Left lung (tissue), 10 donors: ENCODE results near the gene CNPY1. TPM values are rescaled to one million over a fixed set of nuclear protein-coding genes. Genes with fewer than 3 reads are reported as not detected.
A peak's percentile ranks its signal among the peaks of the same experiment; 100 is the strongest.

Experiments
- ATAC-seq: fragments of 200-7000 bp; cut with Tn5 transposase; one replicate; pipeline ENCODE4 v1.9.1; 2020; ENCODE audit warnings: moderate library complexity
- DNase-seq, 4 donors: peaks; one replicate each; pipeline ENCODE4 v3.0.0-alpha.2; 2013 to 2020
- H3K27ac ChIP-seq, 2 donors: fragments of 200-600 bp; sonication (generic) in 1 of 2; one replicate each; pipeline versions ENCODE4 v1.5.0 to v1.8.0; 2020 to 2021
- H3K27me3 ChIP-seq, 2 donors: fragments of 200-600 bp; sonication (generic) in 1 of 2; one replicate each; pipeline versions ENCODE4 v1.5.0 to v1.8.0; 2020 to 2021
- H3K36me3 ChIP-seq, 2 donors: fragments of 200-600 bp; sonication (generic) in 1 of 2; one replicate each; pipeline versions ENCODE4 v1.5.0 to v1.8.0; 2020 to 2021
- H3K4me1 ChIP-seq, 2 donors: fragments of 200-600 bp; one replicate each; pipeline ENCODE4 v1.8.0; 2021
- H3K4me3 ChIP-seq, 2 donors: fragments of 200-600 bp; sonication (generic) in 1 of 2; one replicate each; pipeline versions ENCODE4 v1.5.0 to v1.8.0; 2020 to 2021; ENCODE audit warnings: mild to moderate bottlenecking in 1 of 2
- H3K9me3 ChIP-seq, 2 donors: fragments of 200-600 bp; sonication (generic) in 1 of 2; one replicate each; pipeline versions ENCODE4 v1.5.0 to v1.8.0; 2020 to 2021
- intact Hi-C, 2 donors: fragments of 100-400 bp; cut with DNase I; formaldehyde crosslinking; loops; one replicate each; pipeline versions ENCODE4 v1.11.2 to v1.14.2; 2022
- polyA plus RNA-seq, 6 donors: library from polyadenylated mRNA; unstranded; fragments of 120-200 nt; gene quantifications; one replicate each; pipeline ENCODE4 v1.2.1, GENCODE V29; 2013; ENCODE audit not compliant: insufficient read length in 6 of 6
- total RNA-seq, 2 donors: library from RNA; stranded (reverse); fragmentation: NEBNext Ultra II Directional; extraction: Animal tissue kit (Norgen Biotek cat#: 25700); gene quantifications; one replicate each; pipeline ENCODE4 v1.2.1, GENCODE V29; 2021
- TF ChIP-seq, protein P1 (sequence below), 2 donors: fragments of 200-600 bp; sonication (generic) in 1 of 2; IDR thresholded peaks; one replicate each; pipeline versions ENCODE4 v1.5.0 to v1.8.0; 2021; ENCODE audit warnings: antibody characterized with exemption in 2 of 2
- donor health status: DM: no; HTN: yes; CAD: no.
- donor health status: DM: no; HTN: no; CAD: no.

The CNPY1 gene
- total and polyA plus RNA-seq, 8 donors: not detected

- Histone ChIP-seq H3K9me3 (no peaks in the 10 kb centered on the region), H3K36me3 (no peaks in the 10 kb centered on the region), H3K4me3 (no peak overlapping the region), H3K4me1 (peaks cover 6 to 7% of the 10 kb centered on the region in 2 donors), H3K27ac (no peak overlapping the region), H3K27me3 (peaks cover 19 to 96% of the 10 kb centered on the region in 2 donors)
- intact Hi-C loops: no loop called here
- no peak for DNase-seq
- ATAC-seq: no peak
- TF ChIP-seq, protein P1, sequence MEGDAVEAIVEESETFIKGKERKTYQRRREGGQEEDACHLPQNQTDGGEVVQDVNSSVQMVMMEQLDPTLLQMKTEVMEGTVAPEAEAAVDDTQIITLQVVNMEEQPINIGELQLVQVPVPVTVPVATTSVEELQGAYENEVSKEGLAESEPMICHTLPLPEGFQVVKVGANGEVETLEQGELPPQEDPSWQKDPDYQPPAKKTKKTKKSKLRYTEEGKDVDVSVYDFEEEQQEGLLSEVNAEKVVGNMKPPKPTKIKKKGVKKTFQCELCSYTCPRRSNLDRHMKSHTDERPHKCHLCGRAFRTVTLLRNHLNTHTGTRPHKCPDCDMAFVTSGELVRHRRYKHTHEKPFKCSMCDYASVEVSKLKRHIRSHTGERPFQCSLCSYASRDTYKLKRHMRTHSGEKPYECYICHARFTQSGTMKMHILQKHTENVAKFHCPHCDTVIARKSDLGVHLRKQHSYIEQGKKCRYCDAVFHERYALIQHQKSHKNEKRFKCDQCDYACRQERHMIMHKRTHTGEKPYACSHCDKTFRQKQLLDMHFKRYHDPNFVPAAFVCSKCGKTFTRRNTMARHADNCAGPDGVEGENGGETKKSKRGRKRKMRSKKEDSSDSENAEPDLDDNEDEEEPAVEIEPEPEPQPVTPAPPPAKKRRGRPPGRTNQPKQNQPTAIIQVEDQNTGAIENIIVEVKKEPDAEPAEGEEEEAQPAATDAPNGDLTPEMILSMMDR (IDR thresholded peaks at IDR 0.05): no peak
Observed at GRCh38 chr7:155538293-155538692, 8.1 kb downstream of the CNPY1 start.

DNA sequence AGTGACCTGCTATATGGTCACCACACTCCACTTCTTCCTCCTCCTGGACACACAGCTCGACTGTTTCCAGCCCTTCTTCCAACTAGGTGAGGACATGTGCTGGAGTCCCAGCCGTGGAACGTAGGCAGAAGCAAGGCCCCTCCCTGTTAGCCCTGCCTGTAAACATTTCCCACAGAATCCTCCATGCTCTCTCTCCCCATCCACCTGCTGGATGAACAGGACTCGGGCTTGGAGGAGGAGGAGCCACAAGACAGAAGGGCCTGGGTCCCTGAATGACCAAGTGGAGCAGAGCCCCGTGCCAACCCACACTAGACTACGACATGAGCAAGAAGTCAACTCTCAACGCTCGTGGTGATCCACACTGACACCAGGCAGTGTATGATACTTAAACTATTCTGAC is 9.9 kb downstream of the CNPY1 start:
- Histone ChIP-seq H3K36me3 (no peaks in the 10 kb centered on the region), H3K9me3 (no peaks in the 10 kb centered on the region), H3K27ac (no peak overlapping the region), H3K4me1 (peaks cover 11 to 13% of the 10 kb centered on the region in 2 donors), H3K27me3 (peaks cover 36 to 97% of the 10 kb centered on the region in 2 donors), H3K4me3 (no peak overlapping the region)
- intact Hi-C loops: no loop called here
- no peak for DNase-seq
- ATAC-seq: no peak
- TF ChIP-seq, protein P1 (IDR thresholded peaks at IDR 0.05): no peak

- DNase-seq (no peak), ATAC-seq (no peak)
- Histone ChIP-seq H3K27me3 (peaks cover 43 to 97% of the 10 kb centered on the region in 2 donors), H3K4me1 (peaks cover 11 to 13% of the 10 kb centered on the region in 2 donors), H3K36me3 (no peaks in the 10 kb centered on the region), H3K9me3 (no peaks in the 10 kb centered on the region), H3K4me3 (no peak overlapping the region), H3K27ac (no peak overlapping the region)
- TF ChIP-seq, protein P1 (IDR thresholded peaks at IDR 0.05): no peak
- intact Hi-C loops: no loop called here
Observed at GRCh38 chr7:155534691-155535090, 11.7 kb downstream of the CNPY1 start.

GRCh38 chr7:155533827-155534690 is 12.3 kb downstream of the CNPY1 start:
- Histone ChIP-seq H3K4me3 (no peak overlapping the region), H3K27ac (no peak overlapping the region), H3K4me1 (peaks cover 11 to 13% of the 10 kb centered on the region in 2 donors), H3K9me3 (no peaks in the 10 kb centered on the region), H3K27me3 (peaks cover 43 to 97% of the 10 kb centered on the region in 2 donors), H3K36me3 (no peaks in the 10 kb centered on the region)
- TF ChIP-seq, protein P1 (IDR thresholded peaks at IDR 0.05): peak; percentile 40 to 44
- DNase-seq (peak in 1 of 4 donors; percentile 31), ATAC-seq (peak; percentile 48)
- intact Hi-C loops: no loop called here

DNA sequence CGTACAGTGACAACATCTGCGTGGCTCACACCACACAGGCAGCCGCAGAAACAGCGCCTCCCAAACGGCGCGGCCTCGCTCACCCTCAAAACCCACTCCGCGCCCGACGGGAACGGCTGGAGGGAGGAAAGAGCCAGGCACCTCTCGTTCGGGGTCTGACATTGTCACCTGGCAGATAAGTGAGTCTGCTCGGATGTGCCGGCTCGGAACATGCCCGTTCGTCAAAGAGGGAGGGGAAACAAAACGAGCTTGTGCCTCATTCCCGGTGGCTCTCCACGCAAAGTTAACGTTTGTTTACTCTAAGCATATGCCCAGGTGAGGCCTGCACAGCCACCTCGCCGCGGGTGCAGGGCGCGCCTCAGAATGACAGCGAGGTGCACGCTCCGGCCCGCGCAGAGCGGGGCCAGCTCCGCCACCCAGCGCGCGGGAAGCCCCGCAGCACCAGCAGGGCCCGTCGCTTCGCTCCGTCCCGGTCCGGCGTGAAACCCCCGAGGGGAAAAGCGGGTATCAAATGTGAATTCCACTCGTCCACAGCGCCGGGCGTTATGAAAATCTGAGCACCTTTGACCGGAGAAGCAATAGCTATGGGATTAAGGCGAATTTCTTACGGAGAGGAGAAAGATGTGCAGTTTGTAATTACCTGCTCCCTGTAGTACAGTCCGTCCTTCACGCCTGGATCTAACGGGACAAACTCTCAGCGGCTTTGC is 13.1 kb downstream of the CNPY1 start:
- Histone ChIP-seq H3K27ac (no peak overlapping the region), H3K4me3 (no peak overlapping the region), H3K4me1 (peaks cover 11 to 13% of the 10 kb centered on the region in 2 donors), H3K36me3 (no peaks in the 10 kb centered on the region), H3K9me3 (no peaks in the 10 kb centered on the region), H3K27me3 (peaks cover 43 to 93% of the 10 kb centered on the region in 2 donors)
- peak in 1 of 4 donors; percentile 71 for DNase-seq
- intact Hi-C loops: no loop called here
- peak; percentile 70 for ATAC-seq
- TF ChIP-seq, protein P1 (IDR thresholded peaks at IDR 0.05): no peak
